Esophagus (tissue), 2 donors: Measurements from ENCODE around the gene WWOX. TPM values are rescaled to one million over a fixed set of nuclear protein-coding genes. Genes with fewer than 3 reads are reported as not detected.

Experiments
- H3K27ac ChIP-seq, 2 donors: one replicate each; pipeline ENCODE4 v1.5.1; 2013; ENCODE audit warnings: low read depth in 2 of 2, mild to moderate bottlenecking in 2 of 2, inconsistent platforms in 1 of 2, low read length in 1 of 2, moderate library complexity in 1 of 2
- H3K27me3 ChIP-seq, 2 donors: one replicate each; pipeline ENCODE4 v1.6.1; 2013; ENCODE audit warnings: low read length in 2 of 2, control low read depth in 1 of 2, mild to moderate bottlenecking in 1 of 2; ENCODE audit not compliant: insufficient read depth in 2 of 2, control insufficient read depth in 1 of 2
- H3K36me3 ChIP-seq, 2 donors: one replicate each; pipeline ENCODE4 v1.6.1; 2013; ENCODE audit warnings: low read length in 1 of 2; ENCODE audit not compliant: control insufficient read depth in 2 of 2, insufficient read depth in 2 of 2
- H3K4me1 ChIP-seq, 2 donors: one replicate each; pipeline ENCODE4 v1.6.1; 2013; ENCODE audit warnings: low read length in 1 of 2; ENCODE audit not compliant: control insufficient read depth in 2 of 2, insufficient read depth in 2 of 2
- H3K4me3 ChIP-seq, 2 donors: one replicate each; pipeline ENCODE4 v1.5.1; 2013; ENCODE audit warnings: low read length in 2 of 2, mild to moderate bottlenecking in 2 of 2, low read depth in 1 of 2, moderate library complexity in 1 of 2
- H3K9me3 ChIP-seq, 2 donors: one replicate each; pipeline ENCODE4 v1.6.1; 2013; ENCODE audit warnings: mild to moderate bottlenecking in 2 of 2, low read depth in 1 of 2, low read length in 1 of 2, moderate library complexity in 1 of 2; ENCODE audit not compliant: control insufficient read depth in 2 of 2, insufficient read depth in 1 of 2
- WGBS, 2 donors: extraction: QIAGEN DNeasy Blood & Tissue Kit; methylation state at CpG; one replicate each; pipeline ENCODE4 v1.1.7; 2013; 5-methylcytosine and 5-hydroxymethylcytosine counted together
- polyA plus RNA-seq, 2 donors: library from polyadenylated mRNA; stranded (reverse); fragments of 200-250 nt; gene quantifications; one replicate each; pipeline ENCODE4 v1.2.3, GENCODE V29; 2013
- donor health status: healthy with polysubstance abuse.
- donor health status: Bipolar disorder and iron deficiency.

The WWOX gene
- polyA plus RNA-seq, 2 donors: 6.4 to 9.1 TPM

GRCh38 chr16:79066561-79066960 lies 967.1 kb downstream of the WWOX start:
- peaks cover 0 to 2% of the 10 kb centered on the region in 2 donors for H3K4me1 ChIP-seq
- H3K27ac ChIP-seq: no peak overlapping the region
- H3K36me3 ChIP-seq: no peaks in the 10 kb centered on the region
- WGBS, 2 donors: 38 to 48% methylated on average over 7 of the region's 7 CpGs
- no peak overlapping the region for H3K4me3 ChIP-seq
- peaks cover 0 to 2% of the 10 kb centered on the region in 2 donors for H3K9me3 ChIP-seq
- peaks cover 0 to 2% of the 10 kb centered on the region in 2 donors for H3K27me3 ChIP-seq

- H3K36me3 ChIP-seq: no peaks in the 10 kb centered on the region
- H3K27ac ChIP-seq: no peak overlapping the region
- H3K4me3 ChIP-seq: no peak overlapping the region
- peaks cover 0 to 2% of the 10 kb centered on the region in 2 donors for H3K27me3 ChIP-seq
- 66 to 82% methylated on average over 7 of the region's 7 CpGs for WGBS, 2 donors
- peaks cover 0 to 4% of the 10 kb centered on the region in 2 donors for H3K4me1 ChIP-seq
- H3K9me3 ChIP-seq: peaks cover 0 to 2% of the 10 kb centered on the region in 2 donors
Observed at GRCh38 chr16:79067600-79067999, 968.1 kb downstream of the WWOX start.

GRCh38 chr16:79069121-79069520 lies 969.7 kb downstream of the WWOX start:
- peaks cover 0 to 2% of the 10 kb centered on the region in 2 donors for H3K27me3 ChIP-seq
- 71 to 81% methylated on average over 12 of the region's 12 CpGs for WGBS, 2 donors
- H3K27ac ChIP-seq: peak overlapping the region in 1 of 2 donors; percentile 63
- no peaks in the 10 kb centered on the region for H3K36me3 ChIP-seq
- H3K4me1 ChIP-seq: peaks cover 0 to 4% of the 10 kb centered on the region in 2 donors
- H3K9me3 ChIP-seq: peaks cover 0 to 2% of the 10 kb centered on the region in 2 donors
- H3K4me3 ChIP-seq: no peak overlapping the region

- peak overlapping the region in 1 of 2 donors; percentile 66 for H3K27ac ChIP-seq
- H3K9me3 ChIP-seq: peaks cover 0 to 2% of the 10 kb centered on the region in 2 donors
- H3K4me1 ChIP-seq: peaks cover 0 to 4% of the 10 kb centered on the region in 2 donors
- no peak overlapping the region for H3K4me3 ChIP-seq
- 56 to 80% methylated on average over 1 of the region's 1 CpG for WGBS, 2 donors
- H3K36me3 ChIP-seq: no peaks in the 10 kb centered on the region
- H3K27me3 ChIP-seq: peaks cover 0 to 2% of the 10 kb centered on the region in 2 donors
Observed at GRCh38 chr16:79069633-79070032, 970.2 kb downstream of the WWOX start.

- 32 to 48% methylated on average over 4 of the region's 4 CpGs for WGBS, 2 donors
- Histone ChIP-seq H3K27ac (peak overlapping the region; percentile 45 to 47), H3K36me3 (no peaks in the 10 kb centered on the region), H3K27me3 (peaks cover 0 to 2% of the 10 kb centered on the region in 2 donors), H3K4me3 (no peak overlapping the region), H3K4me1 (peaks cover 0 to 4% of the 10 kb centered on the region in 2 donors), H3K9me3 (peaks cover 0 to 2% of the 10 kb centered on the region in 2 donors)
Observed at GRCh38 chr16:79071424-79071823, 972.0 kb downstream of the WWOX start.

GRCh38 chr16:79072517-79072916 lies 973.1 kb downstream of the WWOX start:
- Histone ChIP-seq H3K27me3 (peaks cover 0 to 2% of the 10 kb centered on the region in 2 donors), H3K4me1 (peaks cover 0 to 4% of the 10 kb centered on the region in 2 donors), H3K4me3 (no peak overlapping the region), H3K9me3 (peaks cover 0 to 2% of the 10 kb centered on the region in 2 donors), H3K36me3 (no peaks in the 10 kb centered on the region), H3K27ac (no peak overlapping the region)
- WGBS, 2 donors: 87 to 88% methylated on average over 4 of the region's 4 CpGs

- Histone ChIP-seq H3K4me1 (peaks cover 0 to 4% of the 10 kb centered on the region in 2 donors), H3K9me3 (peaks cover 0 to under 1% of the 10 kb centered on the region in 2 donors), H3K27me3 (peaks cover 0 to 2% of the 10 kb centered on the region in 2 donors), H3K36me3 (no peaks in the 10 kb centered on the region), H3K4me3 (no peak overlapping the region), H3K27ac (no peak overlapping the region)
- WGBS, 2 donors: 82 to 88% methylated on average over 4 of the region's 4 CpGs
Observed at GRCh38 chr16:79073566-79073965, 974.1 kb downstream of the WWOX start.

- WGBS, 2 donors: 5 to 25% methylated on average over 1 of the region's 1 CpG
- Histone ChIP-seq H3K27me3 (peaks cover 0 to 2% of the 10 kb centered on the region in 2 donors), H3K4me3 (no peak overlapping the region), H3K4me1 (peaks cover 0 to 4% of the 10 kb centered on the region in 2 donors), H3K9me3 (no peaks in the 10 kb centered on the region), H3K36me3 (no peaks in the 10 kb centered on the region), H3K27ac (no peak overlapping the region)
Observed at GRCh38 chr16:79074541-79074940, 975.1 kb downstream of the WWOX start.

- no peak overlapping the region for H3K4me3 ChIP-seq
- H3K27ac ChIP-seq: no peak overlapping the region
- peaks cover 0 to 2% of the 10 kb centered on the region in 2 donors for H3K27me3 ChIP-seq
- no peaks in the 10 kb centered on the region for H3K9me3 ChIP-seq
- H3K4me1 ChIP-seq: peaks cover 0 to 4% of the 10 kb centered on the region in 2 donors
- WGBS, 2 donors: 60 to 63% methylated on average over 4 of the region's 4 CpGs
- no peaks in the 10 kb centered on the region for H3K36me3 ChIP-seq
Observed at GRCh38 chr16:79074951-79075350, 975.5 kb downstream of the WWOX start.

GRCh38 chr16:79076047-79076767 lies 976.8 kb downstream of the WWOX start:
- H3K27ac ChIP-seq: no peak overlapping the region
- no peak overlapping the region for H3K4me3 ChIP-seq
- no peaks in the 10 kb centered on the region for H3K9me3 ChIP-seq
- H3K36me3 ChIP-seq: no peaks in the 10 kb centered on the region
- WGBS, 2 donors: 89 to 90% methylated on average over 12 of the region's 12 CpGs
- peaks cover 0 to 2% of the 10 kb centered on the region in 2 donors for H3K27me3 ChIP-seq
- peaks cover 0 to 4% of the 10 kb centered on the region in 2 donors for H3K4me1 ChIP-seq
